Panc1 (cell line): ENCODE data around the gene CCNJL. TPM values are rescaled to one million over a fixed set of nuclear protein-coding genes. Genes with fewer than 3 reads are reported as not detected.

Source experiments
- ATAC-seq: fragments of 200-7000 bp; cut with Tn5 transposase; 2 replicates; pipeline ENCODE4 v1.9.1; 2020; ENCODE audit warnings: mild to moderate bottlenecking, moderate library complexity
- BruUV-seq: library from RNA; stranded (reverse); fragments of 400-500 nt; replicated peaks from 2 replicates; lab custom pipeline; 2021; lab: Mats Ljungman, UMichigan
- CTCF ChIA-PET: fragments of 300-600 bp; sonication (Branson Sonifier 250); formaldehyde crosslinking; loops from one replicate; lab custom pipeline; 2022; ENCODE audit warnings: antibody characterized with exemption; lab: Charles Lee
- POLR2A ChIA-PET: fragments of 300-600 bp; sonication (Branson Sonifier 250); formaldehyde crosslinking; loops from one replicate; lab custom pipeline; 2022; ENCODE audit warnings: antibody characterized with exemption; lab: Charles Lee
- DNase-seq: peaks from one replicate; pipeline ENCODE4 v3.0.0-alpha.2; 2010; ENCODE audit warnings: low read depth, low spot score
- H3K27ac ChIP-seq: 2 replicates; pipeline ENCODE4 v1.5.1; 2011; ENCODE audit warnings: mild to moderate bottlenecking, low read length, inconsistent platforms
- H3K27me3 ChIP-seq: fragments of 200-500 bp; sonication (Bioruptor generic); 2 replicates; pipeline ENCODE4 v1.6.0; 2014; ENCODE audit warnings: low read length, inconsistent platforms; ENCODE audit not compliant: control insufficient read depth, insufficient read depth
- H3K36me3 ChIP-seq: fragments of 200-500 bp; sonication (Bioruptor generic); 2 replicates; pipeline ENCODE4 v1.5.1; 2014; ENCODE audit warnings: inconsistent platforms, mild to moderate bottlenecking, low read length, moderate library complexity; ENCODE audit not compliant: control insufficient read depth, insufficient read depth
- H3K4me1 ChIP-seq: 2 replicates; pipeline ENCODE4 v1.5.1; 2011; ENCODE audit warnings: inconsistent platforms, mild to moderate bottlenecking, low read length, moderate library complexity; ENCODE audit not compliant: control insufficient read depth, insufficient read depth
- H3K4me3 ChIP-seq, 2 experiments: 2 replicates each; pipeline ENCODE4 v1.5.1; 2011 to 2012; ENCODE audit warnings: low read depth in 2 of 2, low read length in 2 of 2, mild to moderate bottlenecking in 2 of 2, inconsistent platforms in 1 of 2, moderate library complexity in 1 of 2
- H3K9me3 ChIP-seq: fragments of 200-500 bp; sonication (Bioruptor generic); 2 replicates; pipeline ENCODE4 v1.5.1; 2014; ENCODE audit warnings: low read depth, mild to moderate bottlenecking, inconsistent platforms, low read length, moderate library complexity; ENCODE audit not compliant: control insufficient read depth, insufficient read depth
- CTCF ChIP-seq: fragments of 450-650 bp; IDR thresholded peaks from 2 replicates; pipeline ENCODE4 v1.5.1; 2017; ENCODE audit warnings: mild to moderate bottlenecking
- POLR2AphosphoS5 ChIP-seq: IDR thresholded peaks from 2 replicates; pipeline ENCODE4 v1.6.1; 2012; ENCODE audit warnings: mild to moderate bottlenecking, low read depth, low read length, moderate library complexity
- REST ChIP-seq, 2 experiments: IDR thresholded peaks; 2 replicates each; pipeline ENCODE4 v1.6.1; 2011 to 2012; ENCODE audit warnings: low read depth in 2 of 2, control low read depth in 1 of 2, low read length in 1 of 2, mild to moderate bottlenecking in 1 of 2, moderate library complexity in 1 of 2; ENCODE audit not compliant: insufficient read depth in 1 of 2
- SIN3A ChIP-seq: IDR thresholded peaks from 2 replicates; pipeline ENCODE4 v1.6.1; 2012; ENCODE audit warnings: low read depth, mild to moderate bottlenecking, low read length, moderate library complexity, borderline replicate concordance; ENCODE audit not compliant: insufficient read depth
- TCF7L2 ChIP-seq: IDR thresholded peaks from 2 replicates; pipeline ENCODE4 v1.6.1; 2011; ENCODE audit warnings: mild to moderate bottlenecking, low read depth, low read length, inconsistent platforms
- in situ Hi-C: cut with HindIII; loops from 2 replicates; pipeline ENCODE4 v1.10.0; 2016; ENCODE audit warnings: low sequenced_read_pairs, low pct_unique_long_range_greater_than_20kb
- intact Hi-C: fragments of 100-400 bp; cut with micrococcal nuclease; formaldehyde crosslinking; loops from one replicate; pipeline ENCODE4 v1.10.0; 2022; ENCODE audit not compliant: unreplicated experiment
- total RNA-seq: library from RNA; stranded (reverse); gene quantifications from one replicate; pipeline ENCODE4 v1.2.1, GENCODE V29; 2021; ENCODE audit not compliant: unreplicated experiment

CCNJL gene
- total RNA-seq, 1 experiment from 2014 or later, result 35.0 TPM

- Histone ChIP-seq H3K9me3 (no peaks in the 10 kb centered on the region), H3K27me3 (no peaks in the 10 kb centered on the region), H3K4me3 (no peak overlapping the region), H3K36me3 (no peaks in the 10 kb centered on the region), H3K27ac (no peak overlapping the region), H3K4me1 (no peaks in the 10 kb centered on the region)
- intact Hi-C loops (no loop called here), in situ Hi-C loops (loop anchor here (10.0 kb wide), 1 partner anchor 173 kb away; no protein-coding TSS in a partner anchor)
- DNase-seq (no peak), ATAC-seq (no peak)
- ChIA-PET CTCF (no interaction called here), POLR2A (interaction anchor here (0.7 kb wide), 1 partner anchor 255 kb away, joined by 6 read pairs; no protein-coding TSS in a partner anchor)
- TF ChIP-seq CTCF, result no peak
- no peak for TF ChIP-seq POLR2AphosphoS5
- no peak for TF ChIP-seq REST (IDR thresholded peaks at IDR 0.05; ENCODE audit: insufficient read depth in 1 of 2, low read depth in 2 of 2, low read length in 1 of 2)
- TF ChIP-seq SIN3A, result no peak
- no peak for TF ChIP-seq TCF7L2
- BruUV-seq, result no TSS peak
Observed at GRCh38 chr5:160357394-160357793, 45.0 kb upstream of the CCNJL start.

- in situ Hi-C loops, result loop anchor here (10.0 kb wide), 1 partner anchor 172 kb away; no protein-coding TSS in a partner anchor
- H3K9me3 ChIP-seq, result no peaks in the 10 kb centered on the region
- H3K4me3 ChIP-seq, result no peak overlapping the region
- CTCF ChIA-PET, result no interaction called here
- no peak for TF ChIP-seq REST (IDR thresholded peaks at IDR 0.05; ENCODE audit: insufficient read depth in 1 of 2, low read depth in 2 of 2, low read length in 1 of 2)
- TF ChIP-seq POLR2AphosphoS5, result no peak
- no peak for TF ChIP-seq SIN3A
- no peak for TF ChIP-seq CTCF
- no peak for TF ChIP-seq TCF7L2
- no peak overlapping the region for H3K27ac ChIP-seq
- no peak for DNase-seq
- intact Hi-C loops, result no loop called here
- no peaks in the 10 kb centered on the region for H3K4me1 ChIP-seq
- BruUV-seq, result no TSS peak
- H3K27me3 ChIP-seq, result no peaks in the 10 kb centered on the region
- H3K36me3 ChIP-seq, result no peaks in the 10 kb centered on the region
- POLR2A ChIA-PET, result interaction anchor here (0.7 kb wide), 1 partner anchor 254 kb away, joined by 6 read pairs; no protein-coding TSS in a partner anchor
- ATAC-seq, result no peak
Observed at GRCh38 chr5:160356550-160357347, 44.4 kb upstream of the CCNJL start.
